Measurements from ENCODE around the gene ACOX2.

ACOX2 gene

DNA sequence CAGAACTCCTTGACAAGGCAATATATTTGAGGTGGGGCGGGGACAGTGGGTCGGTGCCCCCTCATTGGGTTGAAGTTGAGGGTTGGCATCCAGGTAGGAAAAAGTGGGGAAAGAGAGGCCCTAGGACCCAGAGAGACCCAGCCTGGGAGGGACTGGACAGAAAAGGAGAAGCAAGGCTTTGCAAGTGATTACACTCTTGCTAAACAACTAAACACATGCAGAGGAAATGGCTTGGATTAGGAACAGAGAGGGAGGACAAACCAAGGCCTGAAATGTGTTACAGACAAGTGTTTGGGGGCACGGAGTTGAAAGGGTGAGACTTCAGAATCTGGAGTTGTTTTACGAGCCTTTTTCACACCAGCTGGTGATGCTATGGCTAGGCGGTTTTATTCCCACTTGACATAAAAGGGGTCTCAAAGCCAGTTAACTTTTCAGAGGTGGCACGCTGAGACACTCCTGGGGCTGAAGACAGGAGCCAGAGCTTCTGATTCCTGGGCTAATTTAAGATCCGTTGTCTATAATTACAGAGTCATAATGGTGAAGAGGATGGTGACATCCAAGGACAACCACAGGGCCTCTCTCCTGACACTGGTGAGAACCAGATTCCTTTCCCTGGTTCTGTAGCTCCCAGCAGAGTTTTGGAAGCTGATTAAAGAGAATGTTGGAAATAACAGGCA lies 52.8 kb downstream of the ACOX2 start:
- no peak for TF ChIP-seq CTCF (conservative IDR thresholded peaks at IDR 0.05; ENCODE audit: low read length)
- no peak overlapping the region for H3K4me3 ChIP-seq (ENCODE audit: low read length)
- DNase-seq (ENCODE audit: low read depth), result no peak

DNA sequence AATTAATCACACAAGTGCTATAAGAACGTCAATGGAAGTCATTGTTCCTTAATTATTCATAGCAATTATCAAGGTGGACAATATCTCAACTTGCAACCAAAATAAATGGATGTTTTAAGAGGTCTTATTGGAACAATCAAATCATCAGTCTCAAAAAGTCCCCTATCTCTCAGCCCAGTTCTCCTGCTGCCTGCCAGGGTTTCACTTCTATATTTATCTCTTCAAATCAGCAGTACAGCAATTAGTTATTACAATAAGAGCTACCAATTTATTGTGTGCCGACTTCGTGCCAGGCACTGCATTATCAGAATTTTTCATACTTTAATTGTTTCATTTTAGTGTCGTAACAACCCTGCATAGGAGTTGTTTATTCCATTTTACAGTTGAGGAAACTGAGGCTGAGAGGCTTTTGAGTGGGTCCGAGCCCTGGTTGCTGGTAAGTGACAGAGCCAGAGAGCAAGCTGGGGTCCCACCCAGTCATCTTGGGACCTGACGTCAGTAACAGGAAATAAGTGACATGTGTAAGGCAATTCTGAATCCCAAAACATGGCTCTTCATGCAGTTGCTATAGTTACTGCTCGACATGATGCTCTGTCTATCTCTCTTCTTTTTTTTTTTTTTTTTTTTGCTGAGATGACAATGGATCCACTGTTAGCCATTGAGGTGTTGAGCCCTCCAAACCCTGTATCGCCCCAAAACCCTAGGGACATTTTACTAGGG lies 53.9 kb downstream of the ACOX2 start:
- DNase-seq (ENCODE audit: low read depth), result no peak
- no peak overlapping the region for H3K4me3 ChIP-seq (ENCODE audit: low read length)
- no peak for TF ChIP-seq CTCF (conservative IDR thresholded peaks at IDR 0.05; ENCODE audit: low read length)

- DNase-seq (ENCODE audit: low read depth), result no peak
- no peak overlapping the region for H3K4me3 ChIP-seq (ENCODE audit: low read length)
- TF ChIP-seq CTCF (conservative IDR thresholded peaks at IDR 0.05; ENCODE audit: low read length), result no peak
Measured at GRCh38 chr3:58480309-58480708, 56.7 kb downstream of the ACOX2 start.

GRCh38 chr3:58478781-58479180 lies 58.2 kb downstream of the ACOX2 start:
- no peak overlapping the region for H3K4me3 ChIP-seq (ENCODE audit: low read length)
- DNase-seq (ENCODE audit: low read depth), result no peak
- no peak for TF ChIP-seq CTCF (conservative IDR thresholded peaks at IDR 0.05; ENCODE audit: low read length)

GRCh38 chr3:58474967-58475578 lies 61.9 kb downstream of the ACOX2 start:
- no peak overlapping the region for H3K4me3 ChIP-seq (ENCODE audit: low read length)
- no peak for DNase-seq (ENCODE audit: low read depth)
- TF ChIP-seq CTCF (conservative IDR thresholded peaks at IDR 0.05; ENCODE audit: low read length), result no peak

DNA sequence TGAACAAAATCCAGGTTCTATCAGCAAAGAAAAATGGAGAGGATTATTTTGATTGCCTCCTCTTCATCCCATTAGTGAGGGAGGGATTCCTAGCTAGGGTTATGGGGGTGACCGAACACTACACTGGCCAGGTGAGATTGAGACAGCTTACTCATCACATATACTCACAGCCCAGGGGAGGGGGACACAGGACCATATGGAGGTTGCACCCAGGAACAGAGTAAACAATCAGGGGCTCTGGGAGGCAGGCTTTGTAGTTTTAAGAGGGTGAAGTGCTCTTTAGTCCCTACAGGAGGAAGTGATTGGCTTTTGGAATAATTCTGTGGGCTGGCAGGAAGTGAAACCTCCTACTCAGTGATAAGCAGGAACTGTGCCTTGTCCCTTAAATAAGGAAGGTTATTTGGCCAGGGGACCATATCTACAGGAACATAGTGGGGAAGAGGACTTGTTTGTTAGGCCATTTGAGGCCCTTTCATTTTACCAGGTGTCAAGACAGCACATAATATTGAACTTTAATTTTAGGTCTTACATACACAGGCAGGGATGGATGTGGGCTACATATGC lies 62.6 kb downstream of the ACOX2 start:
- TF ChIP-seq CTCF (conservative IDR thresholded peaks at IDR 0.05; ENCODE audit: low read length), result no peak
- no peak overlapping the region for H3K4me3 ChIP-seq (ENCODE audit: low read length)
- DNase-seq (ENCODE audit: low read depth), result no peak

All from AG10803 (cell line).